Keratinocyte (primary cell): Measurements from ENCODE around the gene TMEM19. TPM values are rescaled to one million over a fixed set of nuclear protein-coding genes. Genes with fewer than 3 reads are reported as not detected.

Experiments used
- DNase-seq: peaks from one replicate; pipeline ENCODE4 v3.0.0-alpha.2; 2011; ENCODE audit warnings: low read depth, missing footprints, low spot score
- FAIRE-seq: peaks from 2 replicates; lab custom pipeline; 2011; peaks lifted over from hg19 to GRCh38; lab: Jason Lieb, UNC
- H2AFZ ChIP-seq: 2 replicates; pipeline ENCODE4 v1.6.0; 2012; ENCODE audit warnings: low read length, control low read depth, inconsistent platforms; ENCODE audit not compliant: control insufficient read depth
- H3K27ac ChIP-seq: 2 replicates; pipeline ENCODE4 v1.5.1; 2011; ENCODE audit warnings: low read length; ENCODE audit not compliant: control insufficient read depth, insufficient read depth
- H3K27me3 ChIP-seq: 3 replicates; pipeline ENCODE4 v1.6.0; 2011; ENCODE audit warnings: low read length; ENCODE audit not compliant: control insufficient read depth, insufficient read depth; ENCODE audit errors: extremely low read depth
- H3K36me3 ChIP-seq, 2 experiments: 2 replicates in 1 of 2; 3 replicates in 1 of 2; pipeline ENCODE4 v1.5.1; 2011; ENCODE audit warnings: low read length in 2 of 2, mild to moderate bottlenecking in 1 of 2; ENCODE audit not compliant: control insufficient read depth in 2 of 2, insufficient read depth in 2 of 2; ENCODE audit errors: extremely low read depth in 1 of 2
- H3K4me1 ChIP-seq: 3 replicates; pipeline ENCODE4 v1.5.1; 2011; ENCODE audit warnings: low read length; ENCODE audit not compliant: control insufficient read depth, insufficient read depth; ENCODE audit errors: extremely low read depth
- H3K4me2 ChIP-seq: 3 replicates; pipeline ENCODE4 v1.6.0; 2011; ENCODE audit warnings: low read depth, low read length; ENCODE audit not compliant: control insufficient read depth, insufficient read depth; ENCODE audit errors: extremely low read depth
- H3K4me3 ChIP-seq, 3 experiments: fragments of 200-600 bp in 1 of 3; sonication (generic) in 1 of 3; 2 replicates in 2 of 3; 3 replicates in 1 of 3; pipeline ENCODE4 v1.5.1; 2011 to 2016; ENCODE audit warnings: low read length in 3 of 3, mild to moderate bottlenecking in 3 of 3, control low read depth in 2 of 3, inconsistent platforms in 1 of 3, low read depth in 1 of 3, mixed read lengths in 1 of 3, mixed run types in 1 of 3, moderate library complexity in 1 of 3; ENCODE audit not compliant: control insufficient read depth in 2 of 3, insufficient read depth in 2 of 3; ENCODE audit errors: extremely low read depth in 1 of 3
- H3K79me2 ChIP-seq: 2 replicates; pipeline ENCODE4 v1.6.0; 2012; ENCODE audit warnings: low read length; ENCODE audit not compliant: control insufficient read depth, insufficient read depth
- H3K9ac ChIP-seq: 3 replicates; pipeline ENCODE4 v1.6.0; 2011; ENCODE audit warnings: low read length; ENCODE audit not compliant: control insufficient read depth, insufficient read depth; ENCODE audit errors: extremely low read depth
- H3K9me1 ChIP-seq: 3 replicates; pipeline ENCODE4 v1.6.0; 2011; ENCODE audit warnings: low read length; ENCODE audit not compliant: control insufficient read depth, insufficient read depth; ENCODE audit errors: extremely low read depth
- H3K9me3 ChIP-seq: 2 replicates; pipeline ENCODE4 v1.5.1; 2012; ENCODE audit warnings: low read depth, low read length; ENCODE audit not compliant: control insufficient read depth
- H4K20me1 ChIP-seq: 3 replicates; pipeline ENCODE4 v1.6.0; 2011; ENCODE audit warnings: low read length; ENCODE audit not compliant: control insufficient read depth, insufficient read depth; ENCODE audit errors: extremely low read depth
- CTCF ChIP-seq, 3 experiments: IDR thresholded peaks in 1 of 3; conservative IDR thresholded peaks in 1 of 3; optimal IDR thresholded peaks in 1 of 3; 2 replicates in 2 of 3; 3 replicates in 1 of 3; pipeline versions ENCODE3 to v1.5.1; 2011; ENCODE audit warnings: low read length in 3 of 3, mild to moderate bottlenecking in 3 of 3, moderate library complexity in 2 of 3, control low read depth in 1 of 3, inconsistent platforms in 1 of 3; ENCODE audit not compliant: insufficient read depth in 2 of 3; ENCODE audit errors: extremely low read depth in 1 of 3
- EZH2 ChIP-seq: IDR thresholded peaks from one replicate; pipeline ENCODE4 v1.6.1; 2012; ENCODE audit warnings: inconsistent platforms, mild to moderate bottlenecking, low read length, moderate library complexity
- dilution Hi-C: fragments of 300-500 bp; cut with MboI; formaldehyde crosslinking; loops from one replicate; pipeline ENCODE4 v1.7.0; 2020; ENCODE audit warnings: low sequenced_read_pairs; ENCODE audit not compliant: extremely low pct_ligation_motif_present
- polyA plus RNA-seq, 5 experiments: library from polyadenylated mRNA; depleted of rRNA in 3 of 5; stranded (reverse) in 3 of 5; stranded (forward) in 1 of 5; unstranded in 1 of 5; fragments of >200 nt; gene quantifications; 1 replicate in 1 of 5; 2 replicates in 3 of 5; 3 replicates in 1 of 5; pipeline versions ENCODE4 v1.2.1 to v1.2.3, GENCODE V29; 2011 to 2012; ENCODE audit warnings: missing spikeins in 2 of 5, low read depth in 1 of 5, low replicate concordance in 1 of 5
- small RNA-seq, 3 experiments: library from RNA; depleted of rRNA; stranded (forward); fragments of <200 nt; gene quantifications; one replicate each; pipeline ENCODE3, GENCODE V24; 2012; ENCODE audit warnings: low read depth in 3 of 3, low replicate concordance in 1 of 3; ENCODE audit not compliant: insufficient read length in 3 of 3

The TMEM19 gene
- polyA plus RNA-seq, 1 donor (not counting 4 experiments of a cell fraction or from before 2014, with no cell fraction given): 38.8 TPM

DNA sequence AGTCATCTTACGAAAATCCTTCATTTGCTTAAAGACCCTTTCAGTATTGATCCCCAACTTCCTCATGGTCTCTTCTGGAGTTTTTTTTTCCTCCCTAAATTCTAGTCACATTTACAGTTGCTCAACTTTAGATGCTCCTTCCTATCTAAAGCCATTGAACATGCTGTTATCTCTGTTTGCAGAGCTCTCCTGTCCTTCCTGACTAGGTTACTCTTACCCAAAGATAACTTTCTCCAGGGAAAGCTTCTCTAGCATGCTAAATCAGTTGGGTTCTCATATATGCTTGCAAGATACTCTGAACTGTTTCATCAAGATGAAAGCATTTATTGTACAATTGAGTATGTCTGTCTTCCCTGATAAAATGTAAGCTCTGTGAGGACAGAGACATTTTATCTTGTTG lies 67.0 kb downstream of the TMEM19 start:
- dilution Hi-C loops: no loop called here
- DNase-seq (no peak), FAIRE-seq (no peak)
- H3K27me3 ChIP-seq: no peaks in the 10 kb centered on the region
- no peak overlapping the region for H3K4me2 ChIP-seq
- no peaks in the 10 kb centered on the region for H3K9me1 ChIP-seq
- no peaks in the 10 kb centered on the region for H3K9me3 ChIP-seq
- H3K4me3 ChIP-seq: no peak overlapping the region
- H3K27ac ChIP-seq: no peak overlapping the region
- no peaks in the 10 kb centered on the region for H4K20me1 ChIP-seq
- H3K36me3 ChIP-seq: peaks cover 0 to 6% of the 10 kb centered on the region in 2 experiments
- peaks cover 15% of the 10 kb centered on the region for H3K4me1 ChIP-seq
- peaks cover 29% of the 10 kb centered on the region for H3K79me2 ChIP-seq
- no peak overlapping the region for H2AFZ ChIP-seq
- TF ChIP-seq EZH2 (no peak), CTCF (optimal IDR thresholded peaks at IDR 0.05 in 1 of 3, IDR thresholded peaks at IDR 0.05 in 1 of 3, conservative IDR thresholded peaks at IDR 0.05 in 1 of 3; ENCODE audit: extremely low read depth in 1 of 3, insufficient read depth in 2 of 3, low read length in 3 of 3) (no peak)
- H3K9ac ChIP-seq: no peak overlapping the region

Small RNAs within 50 kb of the gene (small RNA-seq; reads per million reads assigned to genes)
- gene RF00560: 0 reads per million in 3 experiments

Other genes with a start within 250 kb of the TMEM19 start
- gene LGR5, start 246.3 kb upstream of the TMEM19 start, polyA plus RNA-seq: 0.05 to 0.19 TPM (median 0.05 TPM) in 3 replicates
- gene ZFC3H1, start 22.2 kb upstream of the TMEM19 start, polyA plus RNA-seq: 20.3 to 56.3 TPM (median 39.3 TPM) in 3 replicates
- gene THAP2, start 21.8 kb upstream of the TMEM19 start, polyA plus RNA-seq: 1.2 to 4.4 TPM (median 2.7 TPM) in 3 replicates
- 11.7 to 21.9 TPM (median 19.5 TPM) in 3 replicates for gene RAB21, start 68.8 kb downstream of the TMEM19 start, polyA plus RNA-seq
- gene TBC1D15, start 153.7 kb downstream of the TMEM19 start, polyA plus RNA-seq: 10.6 to 20.2 TPM (median 11.2 TPM) in 3 replicates